Right kidney (tissue), 1 donor: ENCODE results near the gene ANKFN1.
"Not testable (repeated sequence)": the region's sequence is repeated elsewhere in the genome, so short reads cannot be mapped to it uniquely, and the experiment has no call there.

Experiments
- DNase-seq: peaks from one replicate; pipeline ENCODE4 v3.0.0-alpha.2; 2016

ANKFN1 gene

GRCh38 chr17:56184650-56185049, 31.4 kb downstream of the ANKFN1 start:
- DNase-seq = no peak

- DNase-seq = no peak
These were observed 32.4 kb downstream of the ANKFN1 start for GRCh38 chr17:56185491-56186221.

- no peak for DNase-seq
These were observed 33.0 kb downstream of the ANKFN1 start for GRCh38 chr17:56186222-56186786.

GRCh38 chr17:56203430-56203829, 50.2 kb downstream of the ANKFN1 start:
- DNase-seq = no peak

GRCh38 chr17:56206351-56206750, 53.1 kb downstream of the ANKFN1 start:
- no peak for DNase-seq

GRCh38 chr17:56213031-56213430, 59.8 kb downstream of the ANKFN1 start:
- no peak for DNase-seq

- no peak for DNase-seq
These were observed 64.6 kb downstream of the ANKFN1 start for GRCh38 chr17:56217921-56218320.

- no peak for DNase-seq
These were observed 69.0 kb downstream of the ANKFN1 start for GRCh38 chr17:56222255-56222654.

GRCh38 chr17:56230660-56231059, 77.4 kb downstream of the ANKFN1 start:
- no peak for DNase-seq

- DNase-seq = no peak
These were observed 78.0 kb downstream of the ANKFN1 start for GRCh38 chr17:56231252-56231651.

GRCh38 chr17:56231693-56232092, 78.4 kb downstream of the ANKFN1 start:
- no peak for DNase-seq

GRCh38 chr17:56244268-56244890, 91.1 kb downstream of the ANKFN1 start:
- no peak for DNase-seq

GRCh38 chr17:56247816-56248215, 94.5 kb downstream of the ANKFN1 start:
- no peak for DNase-seq

- no peak for DNase-seq
These were observed 103.8 kb downstream of the ANKFN1 start for GRCh38 chr17:56257075-56257474.

- DNase-seq = no peak
These were observed 107.2 kb downstream of the ANKFN1 start for GRCh38 chr17:56260376-56261002.

- no peak for DNase-seq
These were observed 109.5 kb downstream of the ANKFN1 start for GRCh38 chr17:56262803-56263202.

- no peak for DNase-seq
These were observed 116.5 kb downstream of the ANKFN1 start for GRCh38 chr17:56269556-56270389.

- no peak for DNase-seq
These were observed 121.2 kb downstream of the ANKFN1 start for GRCh38 chr17:56274491-56274890.

GRCh38 chr17:56284482-56284881, 131.2 kb downstream of the ANKFN1 start:
- DNase-seq = no peak

- not testable (repeated sequence) for DNase-seq
These were observed 135.5 kb downstream of the ANKFN1 start for GRCh38 chr17:56288786-56289185.

GRCh38 chr17:56289321-56289720, 136.0 kb downstream of the ANKFN1 start:
- no peak for DNase-seq

GRCh38 chr17:56290101-56290801, 137.0 kb downstream of the ANKFN1 start:
- no peak for DNase-seq
